Transverse colon (tissue), 3 donors: ENCODE data around the gene PCDHA13.

Experiments
- CTCF ChIP-seq, 5 experiments: fragments of 200-600 bp in 3 of 5; fragments of 450-650 bp in 2 of 5; sonication (generic) in 3 of 5; IDR thresholded peaks; 1 replicate in 2 of 5; 2 replicates in 3 of 5; pipeline ENCODE4 v1.5.1; 2016 to 2017; ENCODE audit warnings: antibody characterized with exemption in 5 of 5, inconsistent platforms in 3 of 5, mild to moderate bottlenecking in 2 of 5, moderate library complexity in 1 of 5
- EP300 ChIP-seq: sonication (generic); formaldehyde crosslinking; IDR thresholded peaks from one replicate; pipeline ENCODE4 v1.6.1; 2017; ENCODE audit warnings: antibody characterized with exemption, low read depth
- POLR2A ChIP-seq: fragments of 450-650 bp; IDR thresholded peaks from one replicate; pipeline ENCODE4 v1.6.1; 2016; ENCODE audit warnings: antibody characterized with exemption, mild to moderate bottlenecking, moderate library complexity

- TF ChIP-seq CTCF (IDR thresholded peaks at IDR 0.05): no peak
- TF ChIP-seq POLR2A: no peak
- no peak for TF ChIP-seq EP300
Observed at GRCh38 chr5:140842798-140843733, 38.9 kb upstream of the PCDHA13 start.
